Loucy (cell line): ENCODE measurements around the gene RREB1.

Experiments
- H2AFZ ChIP-seq: fragments of 200-600 bp; sonication (generic); 2 replicates; pipeline ENCODE4 v1.6.0; 2016; ENCODE audit warnings: antibody characterized with exemption, mild to moderate bottlenecking, low read length, moderate library complexity
- H3F3A ChIP-seq: fragments of 200-600 bp; 2 replicates; pipeline ENCODE4 v1.6.0; 2016; ENCODE audit warnings: antibody characterized with exemption, low read depth, mild to moderate bottlenecking
- H3K27me3 ChIP-seq: fragments of 200-600 bp; sonication (generic); 2 replicates; pipeline ENCODE4 v1.6.1; 2014; ENCODE audit warnings: low read length, mild to moderate bottlenecking; ENCODE audit not compliant: insufficient read depth, poor library complexity, severe bottlenecking
- H3K36me3 ChIP-seq: fragments of 200-600 bp; sonication (generic); 2 replicates; pipeline ENCODE4 v1.6.1; 2016; ENCODE audit warnings: low read length; ENCODE audit not compliant: insufficient read depth
- H3K4me1 ChIP-seq: fragments of 200-600 bp; sonication (generic); 2 replicates; pipeline ENCODE4 v1.5.1; 2014; ENCODE audit warnings: low read length, mild to moderate bottlenecking; ENCODE audit not compliant: insufficient read depth, poor library complexity, severe bottlenecking
- H3K4me2 ChIP-seq: fragments of 200-600 bp; sonication (generic); 2 replicates; pipeline ENCODE4 v1.6.0; 2014; ENCODE audit warnings: antibody characterized with exemption, low read length, low read depth, mild to moderate bottlenecking; ENCODE audit not compliant: poor library complexity, severe bottlenecking
- H3K4me3 ChIP-seq: fragments of 200-600 bp; sonication (generic); 2 replicates; pipeline ENCODE4 v1.5.1; 2014; ENCODE audit warnings: low read length, mild to moderate bottlenecking, mixed read lengths; ENCODE audit not compliant: poor library complexity, severe bottlenecking
- H3K79me2 ChIP-seq: fragments of 200-600 bp; sonication (generic); 2 replicates; pipeline ENCODE4 v1.6.1; 2014; ENCODE audit warnings: low read length; ENCODE audit not compliant: insufficient read depth
- H3K9ac ChIP-seq: fragments of 200-600 bp; sonication (generic); 2 replicates; pipeline ENCODE4 v1.6.0; 2014; ENCODE audit warnings: mild to moderate bottlenecking, low read depth, low read length, moderate library complexity; ENCODE audit not compliant: poor library complexity, severe bottlenecking
- H3K9me2 ChIP-seq: fragments of 200-600 bp; sonication (generic); replicated peaks from 2 replicates; pipeline ENCODE4 v1.6.1; 2016; ENCODE audit warnings: low read depth, low read length, mixed read lengths
- H3K9me3 ChIP-seq: fragments of 200-600 bp; sonication (generic); 2 replicates; pipeline ENCODE4 v1.6.1; 2014; ENCODE audit warnings: mild to moderate bottlenecking, antibody characterized with exemption, low read length, low read depth; ENCODE audit not compliant: insufficient read depth
- H4K20me1 ChIP-seq: fragments of 200-600 bp; sonication (generic); 2 replicates; pipeline ENCODE4 v1.6.0; 2014; ENCODE audit warnings: antibody characterized with exemption, low read length, mild to moderate bottlenecking; ENCODE audit not compliant: insufficient read depth, poor library complexity, severe bottlenecking
- CTCF ChIP-seq: fragments of 200-600 bp; sonication (generic); conservative IDR thresholded peaks from 2 replicates; pipeline ENCODE4 v1.5.1; 2014; ENCODE audit warnings: mild to moderate bottlenecking, antibody characterized with exemption, low read length
- EZH2phosphoT487 ChIP-seq: fragments of 200-600 bp; IDR thresholded peaks from 2 replicates; pipeline ENCODE4 v1.6.1; 2018; ENCODE audit warnings: antibody characterized with exemption, mild to moderate bottlenecking, moderate library complexity, borderline replicate concordance

RREB1 gene

GRCh38 chr6:7145585-7145884 lies 37.8 kb downstream of the RREB1 start:
- H3K4me3 ChIP-seq: no peak overlapping the region
- H3K4me2 ChIP-seq: peak overlapping the region; percentile 75
- no peaks in the 10 kb centered on the region for H3K9me2 ChIP-seq
- H3F3A ChIP-seq: no peaks in the 10 kb centered on the region
- H3K27me3 ChIP-seq: no peaks in the 10 kb centered on the region
- H2AFZ ChIP-seq: no peak overlapping the region
- no peaks in the 10 kb centered on the region; the same call in 1 of the 2 replicates for H3K36me3 ChIP-seq
- H3K9ac ChIP-seq: no peak overlapping the region
- H3K79me2 ChIP-seq: peaks cover 99% of the 10 kb centered on the region
- TF ChIP-seq CTCF (no peak), EZH2phosphoT487 (no peak)
- no peaks in the 10 kb centered on the region for H3K9me3 ChIP-seq
- H3K4me1 ChIP-seq: peaks cover 44% of the 10 kb centered on the region
- H4K20me1 ChIP-seq: peaks cover 32% of the 10 kb centered on the region

GRCh38 chr6:7145885-7146828 lies 38.4 kb downstream of the RREB1 start:
- no peaks in the 10 kb centered on the region for H3K9me2 ChIP-seq
- H3F3A ChIP-seq: no peaks in the 10 kb centered on the region
- TF ChIP-seq EZH2phosphoT487 (no peak), CTCF (no peak)
- peak overlapping the region; percentile 75 for H3K4me2 ChIP-seq
- H3K9ac ChIP-seq: peak overlapping the region; percentile 61
- H4K20me1 ChIP-seq: peaks cover 34% of the 10 kb centered on the region
- no peaks in the 10 kb centered on the region for H3K27me3 ChIP-seq
- H3K36me3 ChIP-seq: no peaks in the 10 kb centered on the region; the same call in 1 of the 2 replicates
- H3K4me1 ChIP-seq: peaks cover 43% of the 10 kb centered on the region
- peak overlapping the region; percentile 64 for H3K4me3 ChIP-seq
- H3K79me2 ChIP-seq: peaks cover 100% of the 10 kb centered on the region
- H3K9me3 ChIP-seq: no peaks in the 10 kb centered on the region
- no peak overlapping the region for H2AFZ ChIP-seq

DNA sequence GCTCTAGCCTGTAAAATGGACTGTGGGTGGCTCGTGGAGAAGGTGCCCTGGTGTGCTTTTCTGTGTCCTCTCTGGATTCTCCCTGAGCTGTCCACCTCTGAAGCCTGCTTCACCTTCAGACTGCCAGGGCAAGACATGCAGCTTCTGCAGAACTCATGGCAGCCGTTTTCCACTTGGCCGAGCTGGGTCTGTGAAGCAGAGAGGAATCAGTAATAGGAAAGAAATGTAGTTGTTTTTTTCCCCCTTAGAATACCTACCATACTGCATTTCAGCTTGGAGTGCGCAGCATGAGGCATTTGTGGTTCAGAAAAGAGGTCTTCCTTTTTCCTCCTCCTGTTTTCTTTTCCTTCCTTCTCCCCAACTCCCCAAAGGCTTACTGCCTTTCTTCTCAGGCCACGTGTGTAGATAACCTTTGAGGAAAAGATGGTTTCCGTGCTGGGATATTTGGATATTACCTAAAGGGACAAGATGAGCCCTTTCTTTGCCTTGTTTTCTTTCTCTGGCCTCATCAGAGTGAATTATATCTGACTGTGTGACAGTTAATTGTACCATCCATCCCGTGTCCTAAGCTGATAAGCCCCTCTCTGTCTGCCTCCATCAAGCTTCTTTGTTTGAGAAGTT lies 39.4 kb downstream of the RREB1 start:
- peaks cover 35% of the 10 kb centered on the region for H4K20me1 ChIP-seq
- peak overlapping the region; percentile 75 for H3K4me2 ChIP-seq

More for the DNA sequence above, 39.4 kb downstream of the RREB1 start:
- Histone ChIP-seq H3K9me3 (no peaks in the 10 kb centered on the region), H3K36me3 (no peaks in the 10 kb centered on the region; the same call in 1 of the 2 replicates), H3K27me3 (no peaks in the 10 kb centered on the region), H3K9me2 (no peaks in the 10 kb centered on the region), H2AFZ (no peak overlapping the region), H3K9ac (peak overlapping the region; percentile 61), H3K4me1 (peaks cover 43% of the 10 kb centered on the region), H3K79me2 (peaks cover 100% of the 10 kb centered on the region), H3K4me3 (peak overlapping the region; percentile 64), H3F3A (no peaks in the 10 kb centered on the region)
- TF ChIP-seq EZH2phosphoT487: no peak
